NK-92 treated with Interleukin-12 subunit alpha and Interleukin-12 subunit beta, amount 100 ng/mL, for 24 hours (cell line): ENCODE measurements around the gene FBXW4.
"Not testable (repeated sequence)": the region's sequence is repeated elsewhere in the genome, so short reads cannot be mapped to it uniquely, and the experiment has no call there.

Experiments used
- DNase-seq: peaks from one replicate; lab custom pipeline; 2025; lab: John Stamatoyannopoulos, UW

FBXW4 gene

GRCh38 chr10:101653536-101653935 is 41.4 kb downstream of the FBXW4 start:
- DNase-seq: no peak

- DNase-seq: no peak
Observed at GRCh38 chr10:101651336-101651735, 43.6 kb downstream of the FBXW4 start.

- DNase-seq: no peak
Observed at GRCh38 chr10:101650863-101651262, 44.1 kb downstream of the FBXW4 start.

- DNase-seq: no peak
Observed at GRCh38 chr10:101649525-101650085, 45.4 kb downstream of the FBXW4 start.

GRCh38 chr10:101647255-101647654 is 47.7 kb downstream of the FBXW4 start:
- no peak for DNase-seq

GRCh38 chr10:101646364-101646763 is 48.6 kb downstream of the FBXW4 start:
- no peak for DNase-seq

GRCh38 chr10:101645659-101646058 is 49.3 kb downstream of the FBXW4 start:
- DNase-seq: no peak

GRCh38 chr10:101644002-101644401 is 51.0 kb downstream of the FBXW4 start:
- no peak for DNase-seq

- no peak for DNase-seq
Observed at GRCh38 chr10:101643546-101643945, 51.4 kb downstream of the FBXW4 start.

- DNase-seq: no peak
Observed at GRCh38 chr10:101639141-101639900, 55.6 kb downstream of the FBXW4 start.

- DNase-seq: not testable (repeated sequence)
Observed at GRCh38 chr10:101633510-101633909, 61.5 kb downstream of the FBXW4 start.

- DNase-seq: no peak
Observed at GRCh38 chr10:101631821-101632475, 63.0 kb downstream of the FBXW4 start.

- no peak for DNase-seq
Observed at GRCh38 chr10:101630633-101630920, 64.4 kb downstream of the FBXW4 start.

- DNase-seq: no peak
Observed at GRCh38 chr10:101629837-101630632, 64.9 kb downstream of the FBXW4 start.

- no peak for DNase-seq
Observed at GRCh38 chr10:101625821-101626412, 69.1 kb downstream of the FBXW4 start.

GRCh38 chr10:101624526-101625102 is 70.4 kb downstream of the FBXW4 start:
- DNase-seq: no peak

- DNase-seq: no peak
Observed at GRCh38 chr10:101623528-101623927, 71.4 kb downstream of the FBXW4 start.

GRCh38 chr10:101619983-101620382 is 75.0 kb downstream of the FBXW4 start:
- no peak for DNase-seq

- DNase-seq: no peak
Observed at GRCh38 chr10:101618871-101619270, 76.1 kb downstream of the FBXW4 start.

GRCh38 chr10:101617824-101618568 is 77.0 kb downstream of the FBXW4 start:
- DNase-seq: no peak
